ENCODE results near the gene PHYKPL.
A peak's percentile ranks its signal among the peaks of the same experiment; 100 is the strongest.

GRCh38 chr5:178234750-178235587, 2.4 kb upstream of the PHYKPL start:
- TF ChIP-seq, protein P1, sequence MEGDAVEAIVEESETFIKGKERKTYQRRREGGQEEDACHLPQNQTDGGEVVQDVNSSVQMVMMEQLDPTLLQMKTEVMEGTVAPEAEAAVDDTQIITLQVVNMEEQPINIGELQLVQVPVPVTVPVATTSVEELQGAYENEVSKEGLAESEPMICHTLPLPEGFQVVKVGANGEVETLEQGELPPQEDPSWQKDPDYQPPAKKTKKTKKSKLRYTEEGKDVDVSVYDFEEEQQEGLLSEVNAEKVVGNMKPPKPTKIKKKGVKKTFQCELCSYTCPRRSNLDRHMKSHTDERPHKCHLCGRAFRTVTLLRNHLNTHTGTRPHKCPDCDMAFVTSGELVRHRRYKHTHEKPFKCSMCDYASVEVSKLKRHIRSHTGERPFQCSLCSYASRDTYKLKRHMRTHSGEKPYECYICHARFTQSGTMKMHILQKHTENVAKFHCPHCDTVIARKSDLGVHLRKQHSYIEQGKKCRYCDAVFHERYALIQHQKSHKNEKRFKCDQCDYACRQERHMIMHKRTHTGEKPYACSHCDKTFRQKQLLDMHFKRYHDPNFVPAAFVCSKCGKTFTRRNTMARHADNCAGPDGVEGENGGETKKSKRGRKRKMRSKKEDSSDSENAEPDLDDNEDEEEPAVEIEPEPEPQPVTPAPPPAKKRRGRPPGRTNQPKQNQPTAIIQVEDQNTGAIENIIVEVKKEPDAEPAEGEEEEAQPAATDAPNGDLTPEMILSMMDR (IDR thresholded peaks at IDR 0.05), result peak in 3 of 4 experiments; percentile 41 to 68 (median 43)
- TF ChIP-seq POLR2AphosphoS5 (IDR thresholded peaks at IDR 0.05), result no peak
